Lung (tissue), 12 donors: ENCODE data around the gene HMG20A. TPM values are rescaled to one million over a fixed set of nuclear protein-coding genes. Genes with fewer than 3 reads are reported as not detected.

Source experiments
- ATAC-seq: fragments of 200-7000 bp; cut with Tn5 transposase; one replicate; pipeline ENCODE4 v1.9.1; 2020; ENCODE audit warnings: moderate number of reproducible peaks; ENCODE audit not compliant: insufficient read depth, low FRiP score
- DNase-seq, 3 donors: peaks; one replicate each; pipeline ENCODE4 v3.0.0-alpha.2; 2013 to 2017
- H3K27ac ChIP-seq, 2 donors: one replicate each; pipeline ENCODE4 v1.5.1; 2013; ENCODE audit warnings: mild to moderate bottlenecking in 2 of 2, moderate library complexity in 2 of 2, control low read depth in 1 of 2, inconsistent platforms in 1 of 2, low read depth in 1 of 2, low read length in 1 of 2
- H3K27me3 ChIP-seq, 3 donors: one replicate each; pipeline ENCODE4 v1.5.1; 2013; ENCODE audit warnings: low read length in 2 of 3; ENCODE audit not compliant: control insufficient read depth in 3 of 3, insufficient read depth in 3 of 3
- H3K36me3 ChIP-seq, 4 donors: one replicate each; pipeline ENCODE4 v1.5.1; 2013; ENCODE audit warnings: low read length in 4 of 4, mild to moderate bottlenecking in 1 of 4, moderate library complexity in 1 of 4; ENCODE audit not compliant: control insufficient read depth in 4 of 4, insufficient read depth in 4 of 4
- H3K4me1 ChIP-seq, 5 donors: one replicate each; pipeline ENCODE4 v1.5.1; 2013; ENCODE audit warnings: low read length in 5 of 5, mild to moderate bottlenecking in 2 of 5, moderate library complexity in 1 of 5; ENCODE audit not compliant: control insufficient read depth in 5 of 5, insufficient read depth in 5 of 5
- H3K4me3 ChIP-seq: one replicate; pipeline ENCODE4 v1.5.1; 2013; ENCODE audit warnings: mild to moderate bottlenecking, control low read depth, moderate library complexity
- H3K9ac ChIP-seq, 2 donors: one replicate each; pipeline ENCODE4 v1.5.1; 2013; ENCODE audit warnings: low read length in 2 of 2, control low read depth in 1 of 2; ENCODE audit not compliant: insufficient read depth in 1 of 2
- H3K9me3 ChIP-seq, 4 donors: one replicate each; pipeline ENCODE4 v1.5.1; 2013; ENCODE audit warnings: low read length in 3 of 4, mild to moderate bottlenecking in 1 of 4, moderate library complexity in 1 of 4; ENCODE audit not compliant: control insufficient read depth in 4 of 4, insufficient read depth in 3 of 4
- WGBS, 2 donors: extraction: QIAGEN DNeasy Blood & Tissue Kit; methylation state at CpG; one replicate each; pipeline ENCODE4 v1.1.7; 2013; 5-methylcytosine and 5-hydroxymethylcytosine counted together
- polyA plus RNA-seq, 2 donors: library from polyadenylated mRNA; stranded (reverse); fragments of 200-250 nt; gene quantifications; one replicate each; pipeline ENCODE4 v1.2.1, GENCODE V29; 2013
- total RNA-seq, 2 donors: library from RNA; depleted of rRNA in 1 of 2; stranded (reverse); fragments of >200 nt in 1 of 2; gene quantifications; one replicate each; pipeline ENCODE4 v1.2.1, GENCODE V29; 2014 to 2021
- TF ChIP-seq, protein P1 (sequence below): IDR thresholded peaks from 2 replicates; pipeline ENCODE4 v1.5.1; 2012; ENCODE audit warnings: mild to moderate bottlenecking; ENCODE audit errors: control extremely low read depth, extremely low read depth
- donor health status: control.
- donor health status: control.
- donor health status: Bipolar disorder and iron deficiency.
- donor health status: healthy.
- donor health status: DM: yes; HTN: yes; CAD: no.

HMG20A gene
- total and polyA plus RNA-seq, 4 donors, result 12.7 to 63.9 (median 23.4) TPM

DNA sequence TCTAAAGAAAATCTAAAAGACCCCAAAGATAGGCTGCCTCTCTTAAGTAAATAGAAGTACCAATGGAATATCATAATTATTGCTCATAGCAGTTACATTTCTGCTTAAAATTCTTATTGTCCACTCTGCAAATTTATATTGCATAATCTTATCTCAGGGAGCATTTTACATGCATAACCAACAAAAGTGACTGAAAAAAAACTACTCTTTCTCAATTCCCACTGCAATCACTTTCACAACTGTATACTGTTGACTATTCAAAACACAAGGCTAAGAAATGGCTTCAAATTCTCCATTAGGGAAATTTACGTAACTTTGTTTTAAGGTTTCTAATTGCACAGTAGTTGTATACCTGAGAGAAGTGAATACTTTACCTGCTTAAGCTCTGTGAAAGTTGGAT lies 56.3 kb downstream of the HMG20A start:
- 51 to 68% methylated on average over 1 of the region's 1 CpG for WGBS, 2 donors

DNA sequence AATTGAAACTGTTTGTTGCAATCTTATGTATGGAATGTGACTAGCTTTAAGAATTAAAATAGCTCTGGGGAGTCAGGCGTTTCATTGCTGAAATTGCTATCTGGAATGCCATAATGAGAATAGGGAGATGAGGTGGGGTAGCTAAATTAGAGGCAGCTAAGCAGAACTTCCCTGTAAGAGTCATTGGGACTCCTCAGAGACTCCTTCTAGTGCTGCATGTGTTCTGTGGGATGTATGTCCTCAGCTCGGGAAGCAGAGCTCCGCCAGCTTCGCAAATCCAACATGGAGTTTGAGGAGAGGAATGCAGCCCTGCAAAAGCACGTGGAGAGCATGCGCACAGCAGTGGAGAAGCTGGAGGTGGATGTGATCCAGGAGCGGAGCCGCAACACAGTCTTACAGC lies 57.4 kb downstream of the HMG20A start:
- Histone ChIP-seq H3K9ac (no peak overlapping the region), H3K27me3 (no peaks in the 10 kb centered on the region), H3K4me3 (no peak overlapping the region), H3K27ac (no peak overlapping the region), H3K36me3 (peaks cover 3 to 32% (median 16%) of the 10 kb centered on the region in 4 donors), H3K9me3 (no peaks in the 10 kb centered on the region), H3K4me1 (peaks cover 2 to 35% (median 22%) of the 10 kb centered on the region in 5 donors)
- WGBS, 2 donors, result 94 to 96% methylated on average over 8 of the region's 8 CpGs
- TF ChIP-seq, protein P1, sequence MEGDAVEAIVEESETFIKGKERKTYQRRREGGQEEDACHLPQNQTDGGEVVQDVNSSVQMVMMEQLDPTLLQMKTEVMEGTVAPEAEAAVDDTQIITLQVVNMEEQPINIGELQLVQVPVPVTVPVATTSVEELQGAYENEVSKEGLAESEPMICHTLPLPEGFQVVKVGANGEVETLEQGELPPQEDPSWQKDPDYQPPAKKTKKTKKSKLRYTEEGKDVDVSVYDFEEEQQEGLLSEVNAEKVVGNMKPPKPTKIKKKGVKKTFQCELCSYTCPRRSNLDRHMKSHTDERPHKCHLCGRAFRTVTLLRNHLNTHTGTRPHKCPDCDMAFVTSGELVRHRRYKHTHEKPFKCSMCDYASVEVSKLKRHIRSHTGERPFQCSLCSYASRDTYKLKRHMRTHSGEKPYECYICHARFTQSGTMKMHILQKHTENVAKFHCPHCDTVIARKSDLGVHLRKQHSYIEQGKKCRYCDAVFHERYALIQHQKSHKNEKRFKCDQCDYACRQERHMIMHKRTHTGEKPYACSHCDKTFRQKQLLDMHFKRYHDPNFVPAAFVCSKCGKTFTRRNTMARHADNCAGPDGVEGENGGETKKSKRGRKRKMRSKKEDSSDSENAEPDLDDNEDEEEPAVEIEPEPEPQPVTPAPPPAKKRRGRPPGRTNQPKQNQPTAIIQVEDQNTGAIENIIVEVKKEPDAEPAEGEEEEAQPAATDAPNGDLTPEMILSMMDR, result no peak
- DNase-seq, result no peak
- no peak for ATAC-seq

More for the DNA sequence above, 56.3 kb downstream of the HMG20A start:
- no peaks in the 10 kb centered on the region for H3K9me3 ChIP-seq
- H3K36me3 ChIP-seq, result peaks cover 4 to 35% (median 19%) of the 10 kb centered on the region in 4 donors
- ATAC-seq (no peak), DNase-seq (peak in 2 of 3 donors; percentile 46 to 72)
- no peaks in the 10 kb centered on the region for H3K27me3 ChIP-seq
- H3K27ac ChIP-seq, result no peak overlapping the region
- TF ChIP-seq, protein P1, result no peak
- no peak overlapping the region for H3K4me3 ChIP-seq
- H3K9ac ChIP-seq, result no peak overlapping the region
- H3K4me1 ChIP-seq, result peaks cover 0 to 24% (median 18%) of the 10 kb centered on the region in 5 donors

DNA sequence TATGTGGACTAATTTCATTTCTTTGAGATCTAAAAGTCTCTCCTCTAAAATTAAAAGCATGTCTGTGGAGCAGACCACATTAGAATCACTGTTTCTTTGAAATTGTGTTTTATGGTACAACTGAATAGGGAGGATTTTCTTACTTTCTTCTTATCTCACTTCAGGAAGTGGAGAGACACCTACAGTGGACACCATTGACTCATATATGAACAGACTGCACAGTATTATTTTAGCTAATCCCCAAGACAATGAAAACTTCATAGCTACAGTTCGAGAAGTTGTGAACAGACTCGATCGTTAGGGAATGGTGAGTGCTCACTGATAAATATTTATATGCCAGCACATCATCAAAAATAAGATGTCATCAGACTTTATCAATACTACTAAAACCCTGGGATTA lies 58.3 kb downstream of the HMG20A start:
- H3K4me1 ChIP-seq, result peaks cover 6 to 40% (median 21%) of the 10 kb centered on the region in 5 donors
- ATAC-seq (no peak), DNase-seq (no peak)
- TF ChIP-seq, protein P1, result no peak
- H3K9ac ChIP-seq, result no peak overlapping the region
- peaks cover 6 to 41% (median 18%) of the 10 kb centered on the region in 4 donors for H3K36me3 ChIP-seq
- H3K27me3 ChIP-seq, result no peaks in the 10 kb centered on the region
- H3K27ac ChIP-seq, result no peak overlapping the region
- WGBS, 2 donors, result 91 to 93% methylated on average over 3 of the region's 3 CpGs
- H3K9me3 ChIP-seq, result no peaks in the 10 kb centered on the region
- no peak overlapping the region for H3K4me3 ChIP-seq
